Stomach smooth muscle (tissue), 2 donors: ENCODE measurements around the gene TRAF1.

Source experiments
- H3K27ac ChIP-seq: one replicate; pipeline ENCODE4 v1.7.0; 2013; ENCODE audit warnings: mild to moderate bottlenecking, low read length, inconsistent platforms
- H3K27me3 ChIP-seq, 2 donors: one replicate each; pipeline ENCODE4 v1.7.0; 2013; ENCODE audit warnings: low read length in 2 of 2; ENCODE audit not compliant: insufficient read depth in 2 of 2, control insufficient read depth in 1 of 2
- H3K36me3 ChIP-seq, 2 donors: one replicate each; pipeline ENCODE4 v1.7.0; 2013; ENCODE audit warnings: low read length in 2 of 2; ENCODE audit not compliant: control insufficient read depth in 2 of 2, insufficient read depth in 2 of 2
- H3K4me1 ChIP-seq: one replicate; pipeline ENCODE4 v1.7.0; 2013; ENCODE audit warnings: low read length; ENCODE audit not compliant: control insufficient read depth, insufficient read depth
- H3K4me3 ChIP-seq, 2 donors: one replicate each; pipeline ENCODE4 v1.7.0; 2013; ENCODE audit warnings: low read length in 2 of 2
- H3K9ac ChIP-seq, 2 donors: one replicate each; pipeline ENCODE4 v1.7.0; 2013; ENCODE audit warnings: low read length in 2 of 2, mild to moderate bottlenecking in 1 of 2
- H3K9me3 ChIP-seq, 2 donors: one replicate each; pipeline ENCODE4 v1.7.0; 2013; ENCODE audit warnings: low read length in 2 of 2; ENCODE audit not compliant: control insufficient read depth in 2 of 2
- donor health status: healthy.
- donor health status: Pancreatic carcinoma.

The TRAF1 gene

GRCh38 chr9:120883608-120883996 is 43.0 kb downstream of the TRAF1 start:
- no peaks in the 10 kb centered on the region for H3K9me3 ChIP-seq
- no peaks in the 10 kb centered on the region for H3K4me1 ChIP-seq
- no peak overlapping the region for H3K9ac ChIP-seq
- no peak overlapping the region for H3K27ac ChIP-seq
- no peaks in the 10 kb centered on the region for H3K36me3 ChIP-seq
- H3K27me3 ChIP-seq, result no peaks in the 10 kb centered on the region
- no peak overlapping the region for H3K4me3 ChIP-seq

- H3K27ac ChIP-seq, result no peak overlapping the region
- H3K9me3 ChIP-seq, result no peaks in the 10 kb centered on the region
- no peaks in the 10 kb centered on the region for H3K27me3 ChIP-seq
- H3K4me1 ChIP-seq, result peaks cover 2% of the 10 kb centered on the region
- no peak overlapping the region for H3K4me3 ChIP-seq
- H3K36me3 ChIP-seq, result no peaks in the 10 kb centered on the region
- no peak overlapping the region for H3K9ac ChIP-seq
Observed at GRCh38 chr9:120882935-120883607, 43.5 kb downstream of the TRAF1 start.

GRCh38 chr9:120879446-120879845 is 47.1 kb downstream of the TRAF1 start:
- Histone ChIP-seq H3K9ac (no peak overlapping the region), H3K4me1 (peaks cover 18% of the 10 kb centered on the region), H3K27ac (no peak overlapping the region), H3K27me3 (no peaks in the 10 kb centered on the region), H3K9me3 (no peaks in the 10 kb centered on the region), H3K36me3 (no peaks in the 10 kb centered on the region), H3K4me3 (no peak overlapping the region)

DNA sequence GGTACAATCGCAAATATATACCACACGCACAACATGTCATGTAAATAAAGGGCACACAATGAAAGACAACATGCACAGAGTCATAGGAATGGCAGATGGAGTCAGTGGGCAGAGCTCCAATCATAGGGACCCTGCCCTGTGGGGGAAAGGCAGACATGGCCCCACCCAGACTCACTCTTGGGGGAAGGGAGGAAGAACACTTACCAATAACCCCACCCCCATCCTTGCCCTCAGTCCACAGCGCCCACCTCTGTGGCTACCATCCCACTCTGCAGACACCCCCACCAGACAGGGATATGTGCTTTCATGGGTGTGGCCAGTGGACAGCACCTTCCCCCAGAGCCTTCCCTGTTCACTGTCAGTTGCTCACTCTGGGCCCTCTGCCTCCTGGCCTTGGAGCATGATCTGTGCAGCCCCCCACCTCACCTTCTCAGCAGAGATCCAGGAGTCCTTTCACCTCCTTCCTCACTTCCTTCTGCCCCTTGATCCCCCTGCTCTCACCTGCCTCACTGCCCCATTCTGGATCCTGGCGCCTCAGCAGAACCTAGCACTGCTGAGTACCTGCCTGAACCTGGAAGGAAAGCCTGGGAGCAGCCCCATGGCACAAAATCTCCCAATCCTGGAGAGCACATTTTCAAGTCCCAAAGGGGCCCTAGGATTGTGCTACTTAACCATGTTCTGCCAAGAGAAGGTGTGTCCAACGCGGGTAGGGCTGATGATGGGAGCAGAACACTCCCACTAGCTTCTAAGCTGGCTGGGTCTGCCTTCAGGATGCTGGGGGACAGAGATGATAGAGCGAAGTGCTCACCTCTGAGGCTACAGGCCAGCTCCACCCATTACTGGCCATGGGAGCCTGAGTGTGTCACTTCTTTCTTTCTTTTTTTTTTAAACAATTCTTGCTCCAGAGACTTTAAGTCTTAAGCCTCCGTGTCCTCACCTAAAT is 48.1 kb downstream of the TRAF1 start:
- no peaks in the 10 kb centered on the region for H3K9me3 ChIP-seq
- peak overlapping the region; percentile 91 to 94 for H3K4me3 ChIP-seq
- peak overlapping the region; percentile 13 to 80 for H3K9ac ChIP-seq
- peaks cover 2 to 8% of the 10 kb centered on the region in 2 donors for H3K36me3 ChIP-seq
- peak overlapping the region; percentile 93 for H3K27ac ChIP-seq
- H3K27me3 ChIP-seq, result no peaks in the 10 kb centered on the region
- peaks cover 18% of the 10 kb centered on the region for H3K4me1 ChIP-seq

DNA sequence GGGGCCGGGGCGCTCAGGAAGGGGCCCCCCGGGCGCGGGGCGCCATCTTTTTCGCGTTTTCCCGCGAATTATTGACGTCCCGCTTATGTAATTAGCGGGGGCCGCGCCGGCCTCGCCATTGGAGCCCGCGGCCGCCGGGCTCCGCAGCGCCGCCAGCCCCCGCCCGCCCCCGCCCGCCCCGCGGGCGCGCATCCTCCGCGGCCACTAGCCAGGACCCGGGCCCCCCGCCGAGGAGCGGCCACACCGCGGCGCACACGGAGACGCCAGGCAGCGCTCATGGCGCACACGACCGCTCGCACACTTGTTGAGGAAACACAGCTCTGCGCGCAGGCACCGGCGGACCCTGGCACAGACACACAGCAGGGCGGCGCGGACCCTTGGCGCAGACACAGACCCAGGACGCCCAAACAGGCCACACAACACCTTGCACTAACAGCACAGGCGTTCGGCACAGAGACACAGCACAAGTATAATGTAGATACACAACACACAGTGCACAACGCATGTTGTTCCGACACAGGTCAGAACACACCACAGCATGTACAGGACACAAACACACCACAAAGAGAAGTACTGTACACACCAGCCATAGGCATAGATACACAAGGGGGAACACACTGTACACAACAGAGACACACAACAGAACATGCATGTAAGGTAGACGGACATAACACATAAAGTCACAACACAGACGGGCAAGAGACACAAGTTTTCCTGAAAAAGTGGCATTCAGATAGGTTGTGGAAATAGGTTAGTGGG is 49.1 kb downstream of the TRAF1 start:
- H3K27me3 ChIP-seq, result no peaks in the 10 kb centered on the region
- peak overlapping the region; percentile 91 to 94 for H3K4me3 ChIP-seq
- H3K9ac ChIP-seq, result peak overlapping the region; percentile 80 to 87
- peaks cover 10 to 13% of the 10 kb centered on the region in 2 donors for H3K36me3 ChIP-seq
- H3K9me3 ChIP-seq, result no peaks in the 10 kb centered on the region
- H3K27ac ChIP-seq, result peak overlapping the region; percentile 93
- peaks cover 18% of the 10 kb centered on the region for H3K4me1 ChIP-seq

DNA sequence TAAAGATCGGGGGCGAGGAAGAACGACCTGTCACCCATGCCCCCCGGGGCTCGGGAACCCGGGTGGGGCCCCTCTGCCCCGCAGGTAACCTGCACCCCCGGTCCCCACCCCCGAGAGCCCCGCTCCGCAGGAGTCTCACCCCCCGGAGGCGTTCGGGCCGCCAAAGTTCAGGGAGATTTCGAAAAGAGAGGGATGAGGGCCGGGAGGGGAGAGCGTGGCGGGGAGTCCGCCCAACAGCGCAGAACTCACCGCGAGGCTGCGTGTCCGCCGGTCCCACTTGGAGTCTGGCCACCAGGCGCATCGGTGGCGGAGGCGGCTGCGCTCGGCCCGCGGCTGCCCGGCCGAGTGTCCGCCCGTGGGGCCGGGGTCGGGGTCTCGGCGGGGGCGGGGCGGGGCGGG is 49.8 kb downstream of the TRAF1 start, which contains the start of gene PHF19:
TSS of gene PHF19 (minus strand) at position 347 of the 399 bp plus-strand sequence. CDS start 2,447 bp downstream, outside the sequence.
- peaks cover 10 to 18% of the 10 kb centered on the region in 2 donors for H3K36me3 ChIP-seq
- H3K9me3 ChIP-seq, result no peaks in the 10 kb centered on the region
- peak within 1 kb of the TSS; percentile 91 to 94 for H3K4me3 ChIP-seq
- peak within 1 kb of the TSS; percentile 93 for H3K27ac ChIP-seq
- no peaks in the 10 kb centered on the region for H3K27me3 ChIP-seq
- H3K4me1 ChIP-seq, result peaks cover 18% of the 10 kb centered on the region
- H3K9ac ChIP-seq, result peak within 1 kb of the TSS; percentile 85 to 87

GRCh38 chr9:120875954-120876841 is 50.4 kb downstream of the TRAF1 start:
- H3K36me3 ChIP-seq, result peaks cover 10 to 18% of the 10 kb centered on the region in 2 donors
- H3K9me3 ChIP-seq, result no peaks in the 10 kb centered on the region
- peak overlapping the region; percentile 73 to 85 for H3K9ac ChIP-seq
- H3K27ac ChIP-seq, result peak overlapping the region; percentile 91
- H3K4me1 ChIP-seq, result peaks cover 18% of the 10 kb centered on the region
- H3K27me3 ChIP-seq, result no peaks in the 10 kb centered on the region
- H3K4me3 ChIP-seq, result peak overlapping the region; percentile 66 to 78

- peaks cover 10 to 18% of the 10 kb centered on the region in 2 donors for H3K36me3 ChIP-seq
- H3K9ac ChIP-seq, result peak overlapping the region; percentile 42 to 85
- H3K9me3 ChIP-seq, result no peaks in the 10 kb centered on the region
- H3K27ac ChIP-seq, result peak overlapping the region; percentile 91
- peaks cover 18% of the 10 kb centered on the region for H3K4me1 ChIP-seq
- peak overlapping the region; percentile 38 to 78 for H3K4me3 ChIP-seq
- H3K27me3 ChIP-seq, result no peaks in the 10 kb centered on the region
Observed at GRCh38 chr9:120875643-120875953, 51.0 kb downstream of the TRAF1 start.

DNA sequence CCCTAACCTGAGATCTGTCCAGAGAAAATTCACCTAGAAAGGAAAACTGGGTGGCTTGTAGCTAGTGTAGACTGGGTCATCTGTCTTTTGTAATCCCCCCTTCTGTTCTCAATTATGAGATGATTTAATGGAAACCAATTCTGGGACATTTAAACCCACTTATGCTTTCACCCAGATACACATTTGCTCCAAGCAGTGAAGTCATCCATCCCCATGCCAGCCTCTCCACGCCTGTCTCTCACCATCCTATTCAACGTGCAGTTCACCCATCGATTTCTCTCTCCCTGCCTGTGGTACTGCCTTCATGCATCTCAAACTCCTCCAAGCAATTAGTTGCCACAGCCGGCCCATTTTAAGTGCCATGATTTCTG is 51.4 kb downstream of the TRAF1 start:
- H3K36me3 ChIP-seq, result peaks cover 10 to 21% of the 10 kb centered on the region in 2 donors
- H3K27me3 ChIP-seq, result no peaks in the 10 kb centered on the region
- peak overlapping the region; percentile 91 for H3K27ac ChIP-seq
- H3K9ac ChIP-seq, result no peak overlapping the region
- H3K4me3 ChIP-seq, result peak overlapping the region in 1 of 2 donors; percentile 78
- no peaks in the 10 kb centered on the region for H3K9me3 ChIP-seq
- peaks cover 20% of the 10 kb centered on the region for H3K4me1 ChIP-seq
